HepG2 (cell line): ENCODE data around the gene MRPL38. TPM values are rescaled to one million over a fixed set of nuclear protein-coding genes. Genes with fewer than 3 reads are reported as not detected.

ENCODE experiments used
- ATAC-seq: fragments of 200-7000 bp; cut with Tn5 transposase; 3 replicates; pipeline ENCODE4 v1.9.1; 2020; ENCODE audit warnings: mild to moderate bottlenecking, moderate library complexity
- BruUV-seq: library from RNA; stranded (reverse); fragments of 400-500 nt; replicated peaks from 2 replicates; lab custom pipeline; 2021; lab: Mats Ljungman, UMichigan
- CTCF ChIA-PET: fragments of 300-600 bp; formaldehyde crosslinking; extraction: SDS; loops from one replicate; lab custom pipeline; 2021; ENCODE audit warnings: low total read pairs, inconsistent platforms, low intra/inter-chr PET ratio; lab: Yijun Ruan, JAX
- POLR2A ChIA-PET: fragments of 350-600 bp; sonication (Branson Sonifier 250); formaldehyde crosslinking; loops from one replicate; lab custom pipeline; 2020; ENCODE audit warnings: antibody characterized with exemption, inconsistent platforms; lab: Yijun Ruan, JAX
- DNase-seq: peaks from one replicate; pipeline ENCODE4 v3.0.0-alpha.2; 2015; ENCODE audit warnings: low spot score
- FAIRE-seq: peaks from 3 replicates; lab custom pipeline; 2011; peaks lifted over from hg19 to GRCh38; lab: Jason Lieb, UNC
- H2AFZ ChIP-seq: one replicate; pipeline ENCODE4 v1.6.1; 2011; ENCODE audit warnings: low read length, inconsistent platforms
- H3K27ac ChIP-seq: fragments of 300-600 bp; 3 replicates; pipeline ENCODE4 v1.8.0; 2011; ENCODE audit warnings: mixed run types, mild to moderate bottlenecking, mixed read lengths, low read length, inconsistent platforms; ENCODE audit not compliant: insufficient read depth; ENCODE audit errors: extremely low read length
- H3K27me3 ChIP-seq, 2 experiments: fragments of 200-600 bp in 1 of 2; 2 replicates in 1 of 2; 3 replicates in 1 of 2; pipeline versions ENCODE4 v1.6.0 to v1.8.0; 2011; ENCODE audit warnings: low read length in 2 of 2, mild to moderate bottlenecking in 2 of 2, moderate library complexity in 2 of 2, inconsistent platforms in 1 of 2; ENCODE audit not compliant: insufficient read depth in 2 of 2, control insufficient read depth in 1 of 2
- H3K36me3 ChIP-seq, 2 experiments: fragments of 200-600 bp in 1 of 2; replicated peaks in 1 of 2; 2 replicates in 1 of 2; 3 replicates in 1 of 2; pipeline versions ENCODE4 v1.5.1 to v1.8.0; 2011; ENCODE audit warnings: low read length in 2 of 2, inconsistent platforms in 1 of 2; ENCODE audit not compliant: insufficient read depth in 2 of 2, control insufficient read depth in 1 of 2
- H3K4me1 ChIP-seq: 2 replicates; pipeline ENCODE4 v1.5.1; 2012; ENCODE audit warnings: low read length, inconsistent platforms; ENCODE audit not compliant: insufficient read depth
- H3K4me2 ChIP-seq: 2 replicates; pipeline ENCODE4 v1.6.0; 2011; ENCODE audit warnings: low read depth, low read length, inconsistent platforms
- H3K4me3 ChIP-seq, 3 experiments: fragments of 200-600 bp in 1 of 3; sonication (generic), shearing (Covaris generic) in 1 of 3; replicated peaks in 1 of 3; 2 replicates each; pipeline ENCODE4 v1.5.1; 2011 to 2016; ENCODE audit warnings: low read length in 3 of 3, inconsistent platforms in 2 of 3, low read depth in 2 of 3, mild to moderate bottlenecking in 2 of 3, control low read depth in 1 of 3, mixed read lengths in 1 of 3; ENCODE audit not compliant: insufficient read depth in 1 of 3
- H3K79me2 ChIP-seq: one replicate; pipeline ENCODE4 v1.6.1; 2011; ENCODE audit warnings: low read length, inconsistent platforms; ENCODE audit not compliant: insufficient read depth
- H3K9ac ChIP-seq: 2 replicates; pipeline ENCODE4 v1.6.0; 2011; ENCODE audit warnings: mild to moderate bottlenecking, low read depth, low read length, inconsistent platforms; ENCODE audit not compliant: insufficient read depth
- H3K9me3 ChIP-seq: 2 replicates; pipeline ENCODE4 v1.5.1; 2012; ENCODE audit warnings: mild to moderate bottlenecking, low read length
- H4K20me1 ChIP-seq: 2 replicates; pipeline ENCODE4 v1.6.0; 2011; ENCODE audit warnings: inconsistent platforms, mild to moderate bottlenecking, low read length, moderate library complexity; ENCODE audit not compliant: insufficient read depth
- ATF3 ChIP-seq: sonication (generic); formaldehyde crosslinking; IDR thresholded peaks from 2 replicates; pipeline ENCODE4 v1.4.0; 2020; ENCODE audit warnings: missing genetic modification reagents
- ATM ChIP-seq: fragments of 450-650 bp; IDR thresholded peaks from 2 replicates; pipeline ENCODE4 v1.7.1; 2017; ENCODE audit warnings: mild to moderate bottlenecking, borderline replicate concordance
- CCDC6 ChIP-seq: sonication (generic); formaldehyde crosslinking; IDR thresholded peaks from 2 replicates; pipeline ENCODE4 v1.8.1; 2022; ENCODE audit warnings: mild to moderate bottlenecking, missing genetic modification reagents, moderate library complexity
- ETV6 ChIP-seq: sonication (generic); formaldehyde crosslinking; conservative IDR thresholded peaks from 2 replicates; pipeline ENCODE4 v1.4.0; 2020; ENCODE audit warnings: missing genetic modification reagents
- MLLT10 ChIP-seq: sonication (generic); formaldehyde crosslinking; IDR thresholded peaks from 2 replicates; pipeline ENCODE4 v1.4.0; 2020; ENCODE audit warnings: missing genetic modification reagents
- MXD4 ChIP-seq: IDR thresholded peaks from 2 replicates; pipeline ENCODE4 v1.6.1; 2016; ENCODE audit warnings: mild to moderate bottlenecking, missing biosample characterization, missing genetic modification reagents
- NR2F2 ChIP-seq: IDR thresholded peaks from 2 replicates; pipeline ENCODE4 v1.6.1; 2012; ENCODE audit warnings: low read depth, inconsistent platforms, borderline replicate concordance
- RNF2 ChIP-seq: fragments of 450-650 bp; conservative IDR thresholded peaks from 2 replicates; pipeline ENCODE4 v1.6.1; 2016; ENCODE audit warnings: low read depth
- ZFP90 ChIP-seq: sonication (generic); formaldehyde crosslinking; IDR thresholded peaks from 2 replicates; pipeline ENCODE4 v1.8.0; 2022; ENCODE audit warnings: missing genetic modification reagents, mild to moderate bottlenecking, inconsistent platforms, borderline replicate concordance
- ZKSCAN1 ChIP-seq: fragments of 150-350 bp; IDR thresholded peaks from 2 replicates; pipeline ENCODE4 v1.6.1; 2014; ENCODE audit warnings: low read length
- ZNF333 ChIP-seq: sonication (generic); formaldehyde crosslinking; IDR thresholded peaks from 2 replicates; pipeline ENCODE4 v1.4.0; 2020; ENCODE audit warnings: mild to moderate bottlenecking, missing genetic modification reagents, borderline replicate concordance
- ZNF441 ChIP-seq: sonication (generic); formaldehyde crosslinking; IDR thresholded peaks from 2 replicates; pipeline ENCODE4 v1.7.0; 2021; ENCODE audit warnings: missing genetic modification reagents, borderline replicate concordance
- ZNF772 ChIP-seq: sonication (generic); formaldehyde crosslinking; IDR thresholded peaks from 2 replicates; pipeline ENCODE4 v1.5.0; 2020; ENCODE audit warnings: mild to moderate bottlenecking, missing genetic modification reagents
- ZNF850 ChIP-seq: sonication (generic); formaldehyde crosslinking; conservative IDR thresholded peaks from 2 replicates; pipeline ENCODE4 v1.9.0; 2021; ENCODE audit warnings: mild to moderate bottlenecking, missing genetic modification reagents
- WGBS: methylation state at CpG from one replicate; pipeline ENCODE4 v1.1.6; 2017; ENCODE audit warnings: low lambda C conversion rate; 5-methylcytosine and 5-hydroxymethylcytosine counted together
- in situ Hi-C: cut with HindIII; loops from 2 replicates; pipeline ENCODE4 v1.10.0; 2017; ENCODE audit warnings: low pct_unique_long_range_greater_than_20kb; ENCODE audit not compliant: extremely low pct_ligation_motif_present
- intact Hi-C: fragments of 100-400 bp; cut with micrococcal nuclease; formaldehyde crosslinking; loops from one replicate; pipeline ENCODE4 v1.10.0; 2022; ENCODE audit not compliant: unreplicated experiment
- polyA plus RNA-seq, 8 experiments: library from polyadenylated mRNA; depleted of rRNA in 3 of 8; stranded (reverse) in 7 of 8; unstranded in 1 of 8; fragments of >200 nt; fragmentation: Illumina TruSeq in 4 of 8; extraction: Trizol in 4 of 8; gene quantifications; 2 replicates each; pipeline versions ENCODE4 v1.2.1 to v1.2.3, GENCODE V29; 2011 to 2016; ENCODE audit warnings: low read depth in 4 of 8, missing spikeins in 1 of 8, mixed read lengths in 1 of 8; ENCODE audit not compliant: insufficient read depth in 1 of 8
- total RNA-seq, 5 experiments: library from RNA; depleted of rRNA; stranded (reverse); fragments of >200 nt; fragmentation: Illumina TruSeq; extraction: Trizol; gene quantifications; 2 replicates each; pipeline ENCODE4 v1.2.3, GENCODE V29; 2016; ENCODE audit warnings: low read depth in 1 of 5

Gene MRPL38
- total and polyA plus RNA-seq, 2 of the 13 experiments (the other 11 are each of a cell fraction or from before 2014, with no cell fraction given): 83.7 to 125 TPM

DNA sequence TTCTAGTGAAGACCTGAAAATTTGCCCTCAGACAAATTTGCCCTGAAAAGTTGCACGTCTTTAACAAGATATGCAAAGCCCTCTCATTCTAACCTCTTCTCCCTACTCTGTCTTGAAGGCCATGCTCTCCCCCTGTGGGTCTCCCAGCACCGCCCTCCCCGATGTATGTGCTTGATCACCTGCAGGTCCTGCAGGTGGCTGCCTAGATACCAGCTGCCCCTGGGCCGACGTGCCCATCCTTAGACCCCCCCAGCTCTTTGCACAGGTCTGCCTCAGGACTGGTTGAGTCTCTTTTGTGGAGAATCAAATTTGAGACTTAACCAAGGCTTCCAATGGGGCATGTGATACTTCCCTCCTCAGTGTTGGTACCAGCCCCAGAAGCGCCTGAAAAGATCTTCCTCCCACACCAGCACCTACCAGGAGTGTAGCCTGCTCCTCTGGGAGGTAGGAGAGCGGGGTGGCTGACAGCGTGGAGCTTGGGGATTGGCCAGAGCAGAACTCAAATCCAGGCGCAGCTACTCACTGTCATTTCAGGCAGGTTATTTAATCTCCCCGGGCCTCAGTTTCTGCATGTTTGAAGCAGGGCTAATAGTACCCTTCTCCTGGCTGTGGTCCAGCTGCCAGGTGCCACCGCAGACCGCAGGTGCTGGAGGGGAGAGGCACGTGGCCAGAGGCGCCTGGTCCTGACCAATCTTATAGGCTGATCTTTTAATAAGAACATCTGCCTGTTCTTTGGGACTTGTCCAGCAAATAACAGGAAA is 4.5 kb upstream of the MRPL38 start (continued):
- TF ChIP-seq ETV6 (CRISPR knock-in tag) (no peak), ZNF850 (CRISPR knock-in tag) (no peak), RNF2 (no peak), MLLT10 (CRISPR knock-in tag) (no peak), ATF3 (CRISPR knock-in tag) (no peak), ATM (no peak)

DNA sequence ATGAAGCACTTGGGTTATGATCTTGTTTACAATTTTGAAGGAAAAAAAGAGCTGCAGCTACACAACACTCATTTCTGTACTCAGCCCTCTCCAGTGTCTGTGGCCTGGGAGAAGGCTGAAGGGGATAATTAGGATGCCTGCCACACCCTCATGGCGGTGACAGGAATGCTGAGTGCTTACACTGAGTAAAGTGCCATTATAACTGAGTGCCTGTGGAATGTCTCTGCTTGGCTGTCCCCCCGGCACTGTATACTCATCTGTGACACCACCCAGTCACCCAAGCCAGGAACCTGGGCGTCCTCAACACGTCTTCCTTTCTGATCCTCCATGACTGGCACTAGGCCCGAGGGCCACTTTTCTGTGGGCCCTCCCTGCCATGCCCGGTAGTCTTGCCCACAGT is 3.5 kb upstream of the MRPL38 start:
- POLR2A ChIA-PET: no interaction called here
- Histone ChIP-seq H3K9me3 (no peaks in the 10 kb centered on the region), H2AFZ (no peak overlapping the region), H3K27ac (no peak overlapping the region), H3K27me3 (no peaks in the 10 kb centered on the region; a peak in 1 of 5 replicates), H3K79me2 (peaks cover 12% of the 10 kb centered on the region), H4K20me1 (no peaks in the 10 kb centered on the region), H3K4me3 (no peak overlapping the region), H3K4me2 (no peak overlapping the region), H3K9ac (no peak overlapping the region), H3K4me1 (peaks cover 32% of the 10 kb centered on the region), H3K36me3 (0 out of 5 replicates have a peak, but pooled peaks cover 0 to under 1% of the 10 kb centered on the region in 2 experiments)
- BruUV-seq: no TSS peak
- 51% methylated on average over 6 of the region's 6 CpGs for WGBS
- FAIRE-seq: no peak
- ATAC-seq: no peak
- in situ Hi-C loops (loop anchor here (5.0 kb wide), 1 partner anchor 99 kb away; no protein-coding TSS in a partner anchor), intact Hi-C loops (no loop called here)
- CTCF ChIA-PET: no interaction called here
- no peak for DNase-seq
- no peak for TF ChIP-seq ZNF441 (CRISPR knock-in tag)
- TF ChIP-seq ZKSCAN1: no peak
- no peak for TF ChIP-seq NR2F2
- no peak for TF ChIP-seq ZNF333 (CRISPR knock-in tag)
- TF ChIP-seq ZFP90 (CRISPR knock-in tag): no peak
- TF ChIP-seq ZNF772: no peak
- TF ChIP-seq CCDC6 (CRISPR knock-in tag): no peak
- TF ChIP-seq MXD4 (CRISPR knock-in tag): no peak
